IPS DF 6.9 (cell line): ENCODE measurements around the gene ADAMTS1.

Source experiments
- DNase-seq: peaks from one replicate; pipeline ENCODE4 v3.0.0-alpha.2; 2013; ENCODE audit warnings: low read depth, low spot score
- H3K27ac ChIP-seq: one replicate; pipeline ENCODE4 v1.5.1; 2013; ENCODE audit warnings: low read length, control low read depth
- H3K27me3 ChIP-seq: 2 replicates; pipeline ENCODE4 v1.6.1; 2013; ENCODE audit warnings: mild to moderate bottlenecking, low read length; ENCODE audit not compliant: control insufficient read depth, insufficient read depth
- H3K36me3 ChIP-seq: 2 replicates; pipeline ENCODE4 v1.6.1; 2013; ENCODE audit warnings: low read length; ENCODE audit not compliant: control insufficient read depth, insufficient read depth
- H3K4me1 ChIP-seq: 2 replicates; pipeline ENCODE4 v1.6.1; 2013; ENCODE audit warnings: low read length; ENCODE audit not compliant: control insufficient read depth, insufficient read depth
- H3K4me3 ChIP-seq: 2 replicates; pipeline ENCODE4 v1.5.1; 2013; ENCODE audit warnings: mild to moderate bottlenecking, low read length
- H3K9me3 ChIP-seq: 2 replicates; pipeline ENCODE4 v1.6.1; 2013; ENCODE audit warnings: low read length, inconsistent platforms; ENCODE audit not compliant: control insufficient read depth, insufficient read depth
- WGBS: extraction: QIAGEN DNeasy Blood & Tissue Kit; methylation state at CpG from one replicate; pipeline ENCODE4 v1.1.7; 2013; ENCODE audit warnings: mixed read lengths, missing lambda C conversion rate; ENCODE audit not compliant: insufficient read length, insufficient coverage; 5-methylcytosine and 5-hydroxymethylcytosine counted together

ADAMTS1 gene

DNA sequence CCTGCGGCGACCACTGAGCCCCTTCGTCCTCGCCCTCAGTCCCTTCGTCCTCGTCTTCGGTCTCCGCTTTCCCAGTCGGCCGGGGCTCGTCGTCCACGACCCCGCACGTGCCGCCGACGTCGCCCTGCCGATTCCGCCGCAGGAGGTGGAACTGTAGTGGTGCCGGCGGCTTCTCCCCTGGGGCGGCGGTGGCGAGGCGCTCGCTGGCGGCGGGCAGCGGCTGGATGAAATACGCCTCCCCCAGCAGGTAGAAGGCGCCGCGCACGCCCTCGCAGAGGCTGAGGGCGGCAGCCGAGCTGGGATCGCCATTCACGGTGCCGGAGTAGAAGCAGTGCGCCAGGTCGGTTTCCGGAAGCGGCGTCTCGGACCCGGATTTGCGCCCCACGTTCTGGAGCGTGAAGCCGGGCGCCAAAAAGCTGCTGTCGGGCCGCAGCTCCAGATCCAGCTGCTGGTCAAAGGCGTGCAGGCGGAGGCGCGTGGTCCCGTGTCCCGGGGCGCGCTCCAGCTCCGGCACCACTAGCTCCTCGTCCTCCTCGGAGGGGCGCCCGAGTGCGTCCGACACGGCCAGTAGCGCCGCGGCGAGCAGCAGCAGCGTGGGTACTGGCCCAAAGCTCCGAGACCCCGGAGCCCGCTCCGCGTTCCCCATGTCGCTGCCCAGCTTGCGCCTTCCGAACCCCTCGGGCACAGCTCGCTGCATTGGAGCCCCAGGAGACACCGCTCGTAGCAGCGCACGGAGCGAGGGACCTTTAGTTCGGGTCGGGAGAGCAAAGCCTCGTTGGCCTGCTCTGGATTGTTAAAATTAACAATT is 747 bp downstream of the ADAMTS1 start:
- Histone ChIP-seq H3K9me3 (no peaks in the 10 kb centered on the region), H3K27ac (no peak overlapping the region), H3K4me3 (peak overlapping the region; percentile 49; the same call in 1 of the 2 replicates), H3K27me3 (no peaks in the 10 kb centered on the region), H3K36me3 (peaks cover 7% of the 10 kb centered on the region; the same call in 1 of the 2 replicates), H3K4me1 (no peaks in the 10 kb centered on the region)
- no peak for DNase-seq
- no CpG with 5 or more reads among the region's 96 CpGs for WGBS

DNA sequence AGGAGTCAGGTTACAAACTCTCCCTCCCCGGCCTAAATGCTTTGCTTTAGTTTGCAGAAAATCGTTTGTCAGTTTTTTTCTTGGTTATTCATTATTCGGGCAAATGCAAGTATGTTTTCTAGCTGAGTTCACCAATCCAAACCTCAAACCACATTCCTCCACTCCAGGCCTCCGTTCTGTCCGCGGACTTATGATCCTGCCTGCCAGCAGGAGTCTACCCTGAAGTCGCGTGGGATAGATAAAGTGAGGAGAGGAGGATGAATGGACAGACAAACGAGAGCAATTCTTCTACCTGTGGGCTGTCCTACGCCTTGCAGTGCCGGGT is 1.3 kb downstream of the ADAMTS1 start:
- no CpG with 5 or more reads among the region's 11 CpGs for WGBS
- Histone ChIP-seq H3K27me3 (no peaks in the 10 kb centered on the region), H3K27ac (no peak overlapping the region), H3K9me3 (no peaks in the 10 kb centered on the region), H3K36me3 (peaks cover 8% of the 10 kb centered on the region; the same call in 1 of the 2 replicates), H3K4me3 (peak overlapping the region; percentile 49; the same call in 1 of the 2 replicates), H3K4me1 (no peaks in the 10 kb centered on the region)
- no peak for DNase-seq

DNA sequence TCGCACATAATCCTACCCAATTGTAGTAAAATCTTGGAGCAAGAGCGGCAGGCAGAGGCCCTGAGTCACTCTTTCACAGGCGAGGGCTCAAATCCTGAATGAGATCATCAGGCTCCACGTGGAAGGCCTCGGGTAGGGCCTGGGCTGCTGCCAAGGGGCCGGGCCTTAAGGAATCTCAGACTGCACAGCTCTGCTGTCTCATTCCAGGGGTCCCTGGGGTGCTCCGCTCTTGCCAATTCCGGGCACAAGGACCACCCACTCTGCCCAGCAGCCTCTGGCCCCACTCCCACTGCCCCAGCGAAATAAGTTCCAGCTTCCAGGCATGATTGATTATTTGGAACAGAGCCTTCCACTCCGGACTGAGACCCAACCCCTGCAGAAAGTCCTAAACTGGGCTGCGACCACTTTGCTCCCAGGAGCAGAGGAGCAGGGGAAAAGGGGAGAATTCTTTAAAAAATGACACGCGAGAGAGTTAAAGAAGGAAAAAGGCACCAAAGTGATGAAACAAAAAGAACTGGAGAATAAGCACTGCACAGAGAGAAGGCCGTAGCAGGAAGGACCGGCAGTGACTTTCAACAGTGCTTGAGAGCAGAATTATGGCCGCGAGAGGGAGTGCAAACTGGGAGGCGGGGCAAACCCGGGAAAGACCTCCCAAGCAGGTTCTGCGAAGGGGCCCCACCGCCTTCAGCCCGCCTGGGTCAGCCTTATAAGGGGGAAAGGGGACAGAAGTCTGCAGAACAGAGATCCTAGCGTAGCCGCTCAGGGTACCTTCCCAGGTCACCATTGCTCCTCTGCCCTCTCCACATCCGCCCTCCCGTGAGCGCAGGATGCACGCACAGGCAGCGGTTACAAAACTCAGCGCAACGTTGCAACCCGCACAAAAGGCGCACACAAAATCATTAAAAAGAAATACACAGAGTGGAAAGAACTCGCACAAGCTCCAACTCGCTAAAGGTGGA is 2.0 kb downstream of the ADAMTS1 start:
- Histone ChIP-seq H3K36me3 (peaks cover 8% of the 10 kb centered on the region; the same call in 1 of the 2 replicates), H3K4me3 (peak overlapping the region; percentile 49; the same call in 1 of the 2 replicates), H3K4me1 (no peaks in the 10 kb centered on the region), H3K27ac (no peak overlapping the region), H3K9me3 (no peaks in the 10 kb centered on the region), H3K27me3 (no peaks in the 10 kb centered on the region)
- no CpG with 5 or more reads among the region's 35 CpGs for WGBS
- no peak for DNase-seq

DNA sequence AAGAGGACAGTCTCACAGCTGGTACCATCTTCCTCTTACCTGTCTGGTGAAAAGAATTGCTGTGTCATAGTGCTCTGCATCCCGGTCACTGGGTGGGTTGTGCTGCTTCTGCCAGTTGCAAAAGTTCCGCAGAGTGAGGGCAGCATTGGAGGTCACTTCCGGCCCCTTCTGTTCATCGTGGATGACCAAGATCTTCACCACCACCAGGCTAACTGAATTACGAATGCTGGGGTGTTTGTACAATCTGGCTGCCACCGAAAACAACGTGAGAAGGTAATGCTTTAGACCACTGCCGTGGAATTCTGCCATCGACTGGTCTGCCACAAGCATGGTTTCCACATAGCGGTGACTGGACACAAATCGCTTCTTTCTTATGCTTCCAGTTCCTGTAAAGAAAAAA is 2.9 kb downstream of the ADAMTS1 start:
- no peaks in the 10 kb centered on the region; the same call in 1 of the 2 replicates for H3K4me1 ChIP-seq
- no peak overlapping the region for H3K27ac ChIP-seq
- no peaks in the 10 kb centered on the region for H3K27me3 ChIP-seq
- no peaks in the 10 kb centered on the region for H3K9me3 ChIP-seq
- no CpG with 5 or more reads among the region's 11 CpGs for WGBS
- no peak for DNase-seq
- no peak overlapping the region for H3K4me3 ChIP-seq
- peaks cover 15% of the 10 kb centered on the region; the same call in 1 of the 2 replicates for H3K36me3 ChIP-seq

DNA sequence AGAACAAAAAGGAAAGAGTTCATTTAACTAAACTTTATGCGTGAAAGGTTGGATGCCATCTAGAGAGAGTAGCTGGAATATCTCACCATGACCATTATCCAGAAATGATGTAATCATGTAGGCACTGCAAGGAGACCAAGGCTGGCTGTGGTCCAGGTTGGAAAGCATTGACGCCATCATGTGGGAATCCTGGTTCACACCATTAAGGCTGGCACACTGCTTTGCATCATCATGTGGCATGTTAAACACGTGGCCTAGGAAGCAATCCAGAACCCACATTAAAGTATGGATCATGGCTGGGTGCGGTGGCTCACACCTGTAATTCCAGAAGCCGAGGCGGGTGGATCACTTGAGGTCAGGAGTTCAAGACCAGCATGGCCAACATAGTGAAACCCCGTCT is 4.3 kb downstream of the ADAMTS1 start:
- Histone ChIP-seq H3K27ac (no peak overlapping the region), H3K36me3 (peaks cover 15% of the 10 kb centered on the region; the same call in 1 of the 2 replicates), H3K27me3 (no peaks in the 10 kb centered on the region), H3K4me1 (no peaks in the 10 kb centered on the region; the same call in 1 of the 2 replicates), H3K4me3 (no peak overlapping the region), H3K9me3 (no peaks in the 10 kb centered on the region)
- no CpG with 5 or more reads among the region's 7 CpGs for WGBS
- DNase-seq, result no peak

DNA sequence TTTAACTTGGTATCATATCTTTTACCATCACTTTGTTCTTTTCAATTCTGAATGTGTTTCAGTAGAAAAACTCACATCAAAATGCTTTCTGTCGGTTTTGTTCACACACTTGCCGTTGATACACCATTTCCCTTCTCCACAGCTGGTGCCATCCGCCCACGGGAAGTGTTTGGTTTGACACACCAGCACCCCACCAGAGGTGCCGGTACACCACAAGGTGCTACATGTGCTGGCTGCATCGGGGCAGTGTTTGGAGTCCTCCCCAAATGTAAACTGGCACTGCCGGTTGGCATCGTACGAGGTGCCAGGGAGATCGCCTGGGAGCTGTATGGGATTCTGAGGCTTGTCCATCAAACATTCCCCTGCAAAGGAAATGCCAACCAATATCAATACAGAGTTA is 5.0 kb downstream of the ADAMTS1 start:
- Histone ChIP-seq H3K4me1 (no peaks in the 10 kb centered on the region; the same call in 1 of the 2 replicates), H3K9me3 (no peaks in the 10 kb centered on the region), H3K27me3 (no peaks in the 10 kb centered on the region), H3K27ac (no peak overlapping the region), H3K36me3 (peaks cover 15% of the 10 kb centered on the region; the same call in 1 of the 2 replicates), H3K4me3 (no peak overlapping the region)
- no CpG with 5 or more reads among the region's 10 CpGs for WGBS
- no peak for DNase-seq

DNA sequence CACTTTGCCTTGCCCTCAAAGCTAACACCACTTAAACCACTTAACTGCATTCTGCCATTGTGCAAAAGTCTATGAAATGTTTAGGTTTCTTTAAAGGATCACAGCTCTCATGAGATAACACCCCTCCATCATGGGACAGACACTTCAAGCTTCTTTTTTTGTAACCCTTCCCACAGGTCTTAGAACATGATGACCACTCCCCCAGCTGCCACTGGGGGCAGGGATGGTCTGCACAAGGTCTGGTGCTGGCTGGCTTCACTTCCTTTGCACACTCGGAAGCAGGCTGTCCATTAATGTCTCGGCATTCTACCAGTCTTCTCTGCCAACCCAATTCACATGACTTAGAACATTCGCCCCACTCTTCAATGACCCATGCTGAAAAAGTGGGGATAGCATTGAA is 7.7 kb downstream of the ADAMTS1 start:
- Histone ChIP-seq H3K27me3 (no peaks in the 10 kb centered on the region), H3K4me3 (no peak overlapping the region), H3K9me3 (no peaks in the 10 kb centered on the region), H3K27ac (no peak overlapping the region), H3K36me3 (peaks cover 15% of the 10 kb centered on the region; the same call in 1 of the 2 replicates), H3K4me1 (no peaks in the 10 kb centered on the region; the same call in 1 of the 2 replicates)
- no CpG with 5 or more reads among the region's 3 CpGs for WGBS
- no peak for DNase-seq

DNA sequence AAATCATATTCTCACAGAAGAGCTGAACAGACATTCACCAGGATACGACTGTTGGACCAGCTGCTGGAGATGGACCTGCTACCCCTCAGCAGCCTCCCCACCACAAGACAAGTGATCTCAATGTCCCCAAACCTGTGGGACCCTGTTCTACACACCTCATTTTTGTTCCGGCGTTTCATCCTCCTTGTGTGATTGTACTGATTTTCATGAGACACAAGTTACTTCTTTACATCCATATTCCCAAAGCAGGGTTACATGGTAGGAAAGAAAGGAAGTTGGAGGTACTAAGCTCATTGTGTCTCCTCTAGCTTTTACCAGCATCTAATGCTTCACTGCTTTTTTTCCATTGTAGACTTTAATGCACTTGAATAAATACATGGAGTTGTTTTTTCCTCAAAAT is 8.7 kb downstream of the ADAMTS1 start:
- no CpG with 5 or more reads among the region's 3 CpGs for WGBS
- Histone ChIP-seq H3K27me3 (no peaks in the 10 kb centered on the region), H3K36me3 (peaks cover 15% of the 10 kb centered on the region; the same call in 1 of the 2 replicates), H3K9me3 (no peaks in the 10 kb centered on the region), H3K27ac (no peak overlapping the region), H3K4me3 (no peak overlapping the region), H3K4me1 (no peaks in the 10 kb centered on the region; the same call in 1 of the 2 replicates)
- no peak for DNase-seq

DNA sequence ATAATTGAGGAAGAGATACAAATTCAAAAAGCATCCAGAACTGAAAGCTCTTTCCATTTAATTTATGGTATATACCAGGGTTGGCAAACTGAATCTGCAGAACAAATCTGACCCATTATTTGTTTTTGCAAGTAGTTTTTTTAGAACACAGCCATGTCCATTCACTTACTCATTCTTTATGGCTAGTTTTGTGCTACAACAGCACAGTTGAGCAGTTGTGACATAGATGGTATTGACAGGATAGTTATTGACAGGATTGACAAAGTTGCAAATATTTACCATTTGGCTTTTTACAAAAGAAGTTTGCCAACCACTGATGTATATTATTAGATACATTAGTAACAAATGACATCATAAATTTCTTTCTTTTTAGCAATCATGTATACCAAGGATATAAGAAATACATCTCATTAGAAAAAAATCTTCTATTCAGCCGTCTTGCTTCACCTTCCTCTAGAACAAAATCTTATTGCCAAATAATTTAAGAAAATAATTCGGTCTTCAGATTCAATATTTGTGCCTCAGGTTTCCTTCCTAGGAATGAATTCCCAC is 9.4 kb downstream of the ADAMTS1 start:
- Histone ChIP-seq H3K4me3 (no peak overlapping the region), H3K27ac (no peak overlapping the region), H3K36me3 (peaks cover 15% of the 10 kb centered on the region; the same call in 1 of the 2 replicates), H3K27me3 (no peaks in the 10 kb centered on the region), H3K4me1 (no peaks in the 10 kb centered on the region; the same call in 1 of the 2 replicates), H3K9me3 (no peaks in the 10 kb centered on the region)
- DNase-seq, result no peak
- WGBS, result no CpG with 5 or more reads among the region's 2 CpGs
